ENCODE measurements around the gene TRIM72. TPM values are rescaled to one million over a fixed set of nuclear protein-coding genes. Genes with fewer than 3 reads are reported as not detected.

The TRIM72 gene
- polyA plus RNA-seq, 1 donor (not counting 4 experiments of a cell fraction or from before 2014, with no cell fraction given): not detected

- Histone ChIP-seq H3K27me3 (ENCODE audit: control insufficient read depth, extremely low read depth, insufficient read depth, low read length) (no peaks in the 10 kb centered on the region), H3K9me3 (ENCODE audit: control insufficient read depth, low read depth, low read length) (no peaks in the 10 kb centered on the region), H2AFZ (ENCODE audit: control insufficient read depth, low read length) (no peak overlapping the region), H3K79me2 (ENCODE audit: control insufficient read depth, insufficient read depth, low read length) (peaks cover 53% of the 10 kb centered on the region), H3K9ac (ENCODE audit: control insufficient read depth, extremely low read depth, insufficient read depth, low read length) (no peak overlapping the region), H3K4me1 (ENCODE audit: control insufficient read depth, extremely low read depth, insufficient read depth, low read length) (no peaks in the 10 kb centered on the region), H3K4me2 (ENCODE audit: control insufficient read depth, extremely low read depth, insufficient read depth, low read depth, low read length) (no peak overlapping the region), H3K36me3 (ENCODE audit: control insufficient read depth in 2 of 2, extremely low read depth in 1 of 2, insufficient read depth in 2 of 2, low read length in 2 of 2) (peaks cover 56 to 93% of the 10 kb centered on the region in 2 experiments), H3K9me1 (ENCODE audit: control insufficient read depth, extremely low read depth, insufficient read depth, low read length) (no peaks in the 10 kb centered on the region), H3K4me3 (ENCODE audit: control insufficient read depth in 2 of 3, extremely low read depth in 1 of 3, insufficient read depth in 2 of 3, low read depth in 1 of 3, low read length in 3 of 3) (no peak overlapping the region), H3K27ac (ENCODE audit: control insufficient read depth, insufficient read depth, low read length) (no peak overlapping the region), H4K20me1 (ENCODE audit: control insufficient read depth, extremely low read depth, insufficient read depth, low read length) (peaks cover 32% of the 10 kb centered on the region)
- TF ChIP-seq CTCF (optimal IDR thresholded peaks at IDR 0.05 in 1 of 3, IDR thresholded peaks at IDR 0.05 in 1 of 3, conservative IDR thresholded peaks at IDR 0.05 in 1 of 3; ENCODE audit: extremely low read depth in 1 of 3, insufficient read depth in 2 of 3, low read length in 3 of 3) (no peak), EZH2 (IDR thresholded peaks at IDR 0.05; ENCODE audit: low read length) (no peak)
- FAIRE-seq (no peak), DNase-seq (ENCODE audit: low read depth, low spot score) (no peak)
- dilution Hi-C loops (cut with MboI; ENCODE audit: extremely low pct_ligation_motif_present, low sequenced_read_pairs): no loop called here
Measured at GRCh38 chr16:31188450-31189411, 25.2 kb upstream of the TRIM72 start.

- Histone ChIP-seq H3K79me2 (ENCODE audit: control insufficient read depth, insufficient read depth, low read length) (peaks cover 48% of the 10 kb centered on the region), H4K20me1 (ENCODE audit: control insufficient read depth, extremely low read depth, insufficient read depth, low read length) (peaks cover 31% of the 10 kb centered on the region), H3K27me3 (ENCODE audit: control insufficient read depth, extremely low read depth, insufficient read depth, low read length) (no peaks in the 10 kb centered on the region), H2AFZ (ENCODE audit: control insufficient read depth, low read length) (no peak overlapping the region), H3K4me2 (ENCODE audit: control insufficient read depth, extremely low read depth, insufficient read depth, low read depth, low read length) (no peak overlapping the region), H3K9me1 (ENCODE audit: control insufficient read depth, extremely low read depth, insufficient read depth, low read length) (no peaks in the 10 kb centered on the region), H3K9ac (ENCODE audit: control insufficient read depth, extremely low read depth, insufficient read depth, low read length) (no peak overlapping the region), H3K4me1 (ENCODE audit: control insufficient read depth, extremely low read depth, insufficient read depth, low read length) (no peaks in the 10 kb centered on the region), H3K27ac (ENCODE audit: control insufficient read depth, insufficient read depth, low read length) (no peak overlapping the region), H3K36me3 (ENCODE audit: control insufficient read depth in 2 of 2, extremely low read depth in 1 of 2, insufficient read depth in 2 of 2, low read length in 2 of 2) (peaks cover 56 to 93% of the 10 kb centered on the region in 2 experiments), H3K4me3 (ENCODE audit: control insufficient read depth in 2 of 3, extremely low read depth in 1 of 3, insufficient read depth in 2 of 3, low read depth in 1 of 3, low read length in 3 of 3) (no peak overlapping the region), H3K9me3 (ENCODE audit: control insufficient read depth, low read depth, low read length) (no peaks in the 10 kb centered on the region)
- no peak for FAIRE-seq
- DNase-seq (ENCODE audit: low read depth, low spot score): no peak
- no peak for TF ChIP-seq CTCF (optimal IDR thresholded peaks at IDR 0.05 in 1 of 3, IDR thresholded peaks at IDR 0.05 in 1 of 3, conservative IDR thresholded peaks at IDR 0.05 in 1 of 3; ENCODE audit: extremely low read depth in 1 of 3, insufficient read depth in 2 of 3, low read length in 3 of 3)
- no peak for TF ChIP-seq EZH2 (IDR thresholded peaks at IDR 0.05; ENCODE audit: low read length)
- dilution Hi-C loops (cut with MboI; ENCODE audit: extremely low pct_ligation_motif_present, low sequenced_read_pairs): no loop called here
Measured at GRCh38 chr16:31189412-31189778, 24.5 kb upstream of the TRIM72 start.
